Measurements from ENCODE around the gene AURKAIP1. TPM values are rescaled to one million over a fixed set of nuclear protein-coding genes. Genes with fewer than 3 reads are reported as not detected.

AURKAIP1 gene
- polyA plus RNA-seq, 1 of the 3 experiments (the other 2 are of a cell fraction), result 214 TPM

DNA sequence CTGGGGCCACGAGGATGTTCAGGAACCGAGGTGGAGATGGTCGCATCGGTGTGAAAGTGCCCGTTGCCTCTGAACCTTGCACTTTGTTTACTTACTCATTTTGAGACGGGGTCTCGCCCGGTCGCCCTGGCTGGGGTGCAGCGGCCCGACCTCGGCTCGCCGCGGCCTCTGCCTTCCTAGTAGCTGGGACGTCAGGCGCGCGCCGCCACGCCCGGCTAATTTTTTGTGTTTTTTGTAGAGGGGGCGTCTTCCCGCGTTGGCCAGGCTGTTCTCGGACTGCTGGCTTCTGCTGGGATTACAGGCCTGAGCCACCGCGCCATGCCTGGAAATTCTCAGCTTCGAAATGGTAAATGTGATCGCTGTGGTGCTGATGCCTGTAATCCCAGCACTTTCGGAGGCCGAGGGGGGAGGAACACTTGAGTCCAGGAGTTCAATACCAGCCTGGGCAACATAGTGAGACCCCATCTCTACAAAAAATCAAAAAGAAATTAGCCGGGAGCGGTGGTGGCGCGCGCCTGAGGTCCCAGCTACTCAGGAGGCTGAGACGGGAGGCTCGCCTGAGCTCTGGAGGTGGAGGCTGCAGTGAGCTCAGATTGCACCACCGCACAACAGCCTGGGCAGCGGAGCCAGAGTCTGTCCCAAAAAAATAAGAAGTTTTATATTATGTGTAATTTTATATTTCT, 32.8 kb upstream of the AURKAIP1 start:
- no peaks in the 10 kb centered on the region for H4K20me1 ChIP-seq (ENCODE audit: insufficient read depth)
- H3K36me3 ChIP-seq (replicated peaks in 1 of 2; ENCODE audit: control insufficient read depth in 1 of 2, insufficient read depth in 2 of 2, low read length in 1 of 2), result peaks cover 10 to 16% of the 10 kb centered on the region in 2 experiments
- ChIA-PET POLR2A (interaction anchor here (0.6 to 3.3 kb wide), 7 partner anchors 8 to 208 kb away, joined by 3 to 18 read pairs (median 3); partner anchors contain the start of genes AURKAIP1, CCNL2 and MIB2), CTCF (interaction anchor here (1.0 to 3.5 kb wide), 3 partner anchors 9 to 34 kb away, joined by 3 to 14 read pairs (median 14); partner anchors contain the start of genes ANKRD65 and CCNL2)
- no peaks in the 10 kb centered on the region for H3K9me2 ChIP-seq
- H3K4me2 ChIP-seq, result peak overlapping the region; percentile 87
- peaks cover 64% of the 10 kb centered on the region for H3K79me2 ChIP-seq (ENCODE audit: insufficient read depth)
- peaks cover 26% of the 10 kb centered on the region for H3F3A ChIP-seq (replicated peaks; ENCODE audit: insufficient read depth)
- peak overlapping the region; percentile 88 for H3K9ac ChIP-seq
- no peaks in the 10 kb centered on the region for H3K9me3 ChIP-seq
- H3K27ac ChIP-seq (ENCODE audit: low read depth in 2 of 2, low read length in 1 of 2), result peak overlapping the region; percentile 72 to 77
- H2AFZ ChIP-seq (ENCODE audit: low read depth), result 0 out of 2 replicates have a peak overlapping the region, but pooled peaks have one; percentile 65
- no peaks in the 10 kb centered on the region for H3K27me3 ChIP-seq (ENCODE audit: insufficient read depth)
- peaks cover 11 to 15% of the 10 kb centered on the region in 2 experiments; a peak in 3 of 4 replicates for H3K4me1 ChIP-seq (ENCODE audit: control insufficient read depth in 1 of 2, insufficient read depth in 2 of 2, low read depth in 1 of 2, low read length in 1 of 2)
- TF ChIP-seq SIN3A (IDR thresholded peaks at IDR 0.05; ENCODE audit: borderline replicate concordance, low read depth, low read length) (no peak), SMC3 (IDR thresholded peaks at IDR 0.05; ENCODE audit: low read depth, low read length) (no peak), POLR2AphosphoS5 (IDR thresholded peaks at IDR 0.05; ENCODE audit: low read depth, low read length) (no peak), ELF1 (IDR thresholded peaks at IDR 0.05) (no peak), YY1 (IDR thresholded peaks at IDR 0.05; ENCODE audit: low read depth) (no peak), FOXJ3 (CRISPR knock-in tag; IDR thresholded peaks at IDR 0.05) (no peak), RFX5 (IDR thresholded peaks at IDR 0.05; ENCODE audit: low read length) (no peak), CHD2 (IDR thresholded peaks at IDR 0.05; ENCODE audit: low read length, partially characterized antibody) (no peak), TEAD4 (IDR thresholded peaks at IDR 0.05; ENCODE audit: borderline replicate concordance, insufficient read depth) (no peak), EZH2phosphoT487 (IDR thresholded peaks at IDR 0.05; ENCODE audit: borderline replicate concordance, low read depth) (no peak), MEF2A (IDR thresholded peaks at IDR 0.05; ENCODE audit: borderline replicate concordance, low read depth) (no peak)
- TF ChIP-seq, protein P1, sequence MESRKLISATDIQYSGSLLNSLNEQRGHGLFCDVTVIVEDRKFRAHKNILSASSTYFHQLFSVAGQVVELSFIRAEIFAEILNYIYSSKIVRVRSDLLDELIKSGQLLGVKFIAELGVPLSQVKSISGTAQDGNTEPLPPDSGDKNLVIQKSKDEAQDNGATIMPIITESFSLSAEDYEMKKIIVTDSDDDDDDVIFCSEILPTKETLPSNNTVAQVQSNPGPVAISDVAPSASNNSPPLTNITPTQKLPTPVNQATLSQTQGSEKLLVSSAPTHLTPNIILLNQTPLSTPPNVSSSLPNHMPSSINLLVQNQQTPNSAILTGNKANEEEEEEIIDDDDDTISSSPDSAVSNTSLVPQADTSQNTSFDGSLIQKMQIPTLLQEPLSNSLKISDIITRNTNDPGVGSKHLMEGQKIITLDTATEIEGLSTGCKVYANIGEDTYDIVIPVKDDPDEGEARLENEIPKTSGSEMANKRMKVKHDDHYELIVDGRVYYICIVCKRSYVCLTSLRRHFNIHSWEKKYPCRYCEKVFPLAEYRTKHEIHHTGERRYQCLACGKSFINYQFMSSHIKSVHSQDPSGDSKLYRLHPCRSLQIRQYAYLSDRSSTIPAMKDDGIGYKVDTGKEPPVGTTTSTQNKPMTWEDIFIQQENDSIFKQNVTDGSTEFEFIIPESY (IDR thresholded peaks at IDR 0.05; ENCODE audit: borderline replicate concordance, low read depth), result no peak
- no peak for DNase-seq
- 24% methylated on average over 18 of the region's 41 CpGs for WGBS (ENCODE audit: low lambda C conversion rate)
- H3K4me3 ChIP-seq (ENCODE audit: low read depth in 2 of 2, low read length in 1 of 2), result peak overlapping the region; percentile 74 to 77

DNA sequence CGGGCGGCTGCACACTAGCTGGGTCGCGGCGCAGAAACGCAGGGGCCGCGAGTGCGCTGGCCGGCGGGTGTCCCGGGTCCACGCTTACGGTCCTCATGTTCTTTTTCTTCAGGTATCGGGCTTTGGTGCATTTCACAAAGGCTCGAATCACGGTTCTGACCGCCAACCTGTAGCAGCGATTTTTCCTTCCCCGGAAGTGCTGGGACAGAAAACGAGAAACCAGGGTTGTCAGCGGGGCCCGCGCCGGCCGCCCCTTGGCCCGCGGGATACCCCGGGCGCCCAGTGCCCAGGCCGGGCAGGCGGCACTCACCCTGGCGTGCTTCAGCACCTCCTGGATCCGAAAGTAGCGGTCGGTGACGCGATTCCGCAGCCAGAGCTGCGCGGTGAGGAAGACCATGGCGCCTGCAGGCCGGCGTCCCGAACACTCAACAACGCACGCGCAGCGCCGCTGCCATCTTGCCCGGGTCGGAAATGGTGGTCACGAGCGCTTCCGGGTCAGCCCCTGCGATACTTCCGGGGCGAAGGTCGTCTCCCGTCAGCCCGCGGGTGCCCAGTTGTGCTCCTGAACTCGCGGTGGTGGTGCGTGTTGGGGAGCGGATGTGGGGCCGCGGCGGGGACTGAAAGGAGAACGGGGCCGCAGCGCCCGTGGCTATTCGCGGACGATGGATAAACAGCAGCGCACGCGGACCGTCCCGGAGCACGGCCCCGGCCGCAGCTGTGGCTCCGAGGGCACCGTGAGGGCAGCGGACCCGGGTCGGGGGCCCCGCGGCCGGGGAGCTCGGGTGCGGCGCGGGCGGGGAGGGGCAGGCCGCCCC, 32.0 kb upstream of the AURKAIP1 start, which contains the start of gene MRPL20:
MRPL20 (minus strand) TSS at position 473 of the 815 bp plus-strand sequence; CDS start at position 397, 76 bp downstream.
- Histone ChIP-seq H3K27me3 (ENCODE audit: insufficient read depth) (no peaks in the 10 kb centered on the region), H3K9me2 (no peaks in the 10 kb centered on the region), H3K4me3 (ENCODE audit: low read depth in 2 of 2, low read length in 1 of 2) (peak within 1 kb of the TSS; percentile 74 to 77), H2AFZ (ENCODE audit: low read depth) (peak within 1 kb of the TSS; percentile 65; the same call in 1 of the 2 replicates), H3K4me2 (peak within 1 kb of the TSS; percentile 87), H3F3A (replicated peaks; ENCODE audit: insufficient read depth) (peaks cover 33% of the 10 kb centered on the region), H4K20me1 (ENCODE audit: insufficient read depth) (no peaks in the 10 kb centered on the region), H3K4me1 (ENCODE audit: control insufficient read depth in 1 of 2, insufficient read depth in 2 of 2, low read depth in 1 of 2, low read length in 1 of 2) (peaks cover 11 to 15% of the 10 kb centered on the region in 2 experiments; a peak in 3 of 4 replicates), H3K27ac (ENCODE audit: low read depth in 2 of 2, low read length in 1 of 2) (peak within 1 kb of the TSS; percentile 72 to 77), H3K36me3 (replicated peaks in 1 of 2; ENCODE audit: control insufficient read depth in 1 of 2, insufficient read depth in 2 of 2, low read length in 1 of 2) (peaks cover 15 to 16% of the 10 kb centered on the region in 2 experiments), H3K79me2 (ENCODE audit: insufficient read depth) (peaks cover 72% of the 10 kb centered on the region), H3K9ac (peak within 1 kb of the TSS; percentile 88), H3K9me3 (no peaks in the 10 kb centered on the region)
- WGBS (ENCODE audit: low lambda C conversion rate), result under 1% methylated on average over 27 of the region's 98 CpGs
- ChIA-PET CTCF (interaction anchor here (0.7 to 3.5 kb wide), 5 partner anchors 8 to 211 kb away, joined by 3 to 14 read pairs (median 6); partner anchors contain the start of genes ANKRD65, AURKAIP1 and CCNL2), POLR2A (interaction anchor here (0.6 to 3.3 kb wide), 7 partner anchors 8 to 209 kb away, joined by 3 to 18 read pairs (median 3); partner anchors contain the start of genes AURKAIP1, CCNL2 and MIB2)
- DNase-seq, result peak; percentile 98
- TF ChIP-seq ELF1 (IDR thresholded peaks at IDR 0.05) (peak; percentile 80), NRF1 (IDR thresholded peaks at IDR 0.05; ENCODE audit: low read depth, low read length) (peak; percentile 68), POLR2AphosphoS5 (IDR thresholded peaks at IDR 0.05; ENCODE audit: low read depth, low read length) (peak; percentile 82; the same call in 1 of the 2 replicates), TAF1 (IDR thresholded peaks at IDR 0.05; ENCODE audit: borderline replicate concordance, low read depth, low read length) (peak; percentile 96), TCF12 (IDR thresholded peaks at IDR 0.05) (peak; percentile 29; the same call in 1 of the 2 replicates), GATA2 (CRISPR knock-in tag; IDR thresholded peaks at IDR 0.05) (no peak), SMC3 (IDR thresholded peaks at IDR 0.05; ENCODE audit: low read depth, low read length) (0 out of 2 replicates have a peak, but pooled peaks have one; percentile 11), JUND (IDR thresholded peaks at IDR 0.05) (no peak), RAD21 (IDR thresholded peaks at IDR 0.05; ENCODE audit: low read length) (no peak), RXRA (IDR thresholded peaks at IDR 0.05; ENCODE audit: borderline replicate concordance, low read depth) (no peak), NFIC (IDR thresholded peaks at IDR 0.05; ENCODE audit: borderline replicate concordance) (no peak), FOXJ3 (CRISPR knock-in tag; IDR thresholded peaks at IDR 0.05) (no peak)
- TF ChIP-seq, protein P2, sequence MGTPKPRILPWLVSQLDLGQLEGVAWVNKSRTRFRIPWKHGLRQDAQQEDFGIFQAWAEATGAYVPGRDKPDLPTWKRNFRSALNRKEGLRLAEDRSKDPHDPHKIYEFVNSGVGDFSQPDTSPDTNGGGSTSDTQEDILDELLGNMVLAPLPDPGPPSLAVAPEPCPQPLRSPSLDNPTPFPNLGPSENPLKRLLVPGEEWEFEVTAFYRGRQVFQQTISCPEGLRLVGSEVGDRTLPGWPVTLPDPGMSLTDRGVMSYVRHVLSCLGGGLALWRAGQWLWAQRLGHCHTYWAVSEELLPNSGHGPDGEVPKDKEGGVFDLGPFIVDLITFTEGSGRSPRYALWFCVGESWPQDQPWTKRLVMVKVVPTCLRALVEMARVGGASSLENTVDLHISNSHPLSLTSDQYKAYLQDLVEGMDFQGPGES (IDR thresholded peaks at IDR 0.05; ENCODE audit: low read depth, low read length), result no peak
